SK-N-SH (cell line): ENCODE results near the gene ABCA3.

Source experiments
- CTCF ChIP-seq: fragments of 200-600 bp; sonication (generic); IDR thresholded peaks from 2 replicates; pipeline ENCODE4 v1.6.1; 2017; ENCODE audit warnings: antibody characterized with exemption, mild to moderate bottlenecking, moderate library complexity
- EZH2phosphoT487 ChIP-seq: fragments of 200-600 bp; sonication (generic); IDR thresholded peaks from 2 replicates; pipeline ENCODE4 v1.6.1; 2017; ENCODE audit warnings: low read depth, mixed run types, mild to moderate bottlenecking, antibody characterized with exemption, moderate library complexity, borderline replicate concordance
- JUND ChIP-seq: IDR thresholded peaks from 2 replicates; pipeline ENCODE4 v1.4.0; 2012
- MXI1 ChIP-seq: IDR thresholded peaks from 2 replicates; pipeline ENCODE4 v1.6.1; 2012; ENCODE audit warnings: mild to moderate bottlenecking, low read depth, low read length, improper control_type of control experiment
- REST ChIP-seq: IDR thresholded peaks from 2 replicates; pipeline ENCODE4 v1.6.1; 2012; ENCODE audit warnings: mild to moderate bottlenecking, low read depth, low read length, moderate library complexity
- YY1 ChIP-seq: IDR thresholded peaks from 2 replicates; pipeline ENCODE4 v1.4.0; 2012; ENCODE audit warnings: low read depth, mild to moderate bottlenecking
- TF ChIP-seq, protein P1 (sequence below): fragments of 150-350 bp; IDR thresholded peaks from 2 replicates; pipeline ENCODE4 v1.6.1; 2017; ENCODE audit warnings: antibody characterized with exemption, low read length, low read depth, borderline replicate concordance
- TF ChIP-seq, protein P2 (sequence below): IDR thresholded peaks from 2 replicates; pipeline ENCODE4 v1.4.0; 2012; ENCODE audit warnings: low read depth, borderline replicate concordance

DNA sequence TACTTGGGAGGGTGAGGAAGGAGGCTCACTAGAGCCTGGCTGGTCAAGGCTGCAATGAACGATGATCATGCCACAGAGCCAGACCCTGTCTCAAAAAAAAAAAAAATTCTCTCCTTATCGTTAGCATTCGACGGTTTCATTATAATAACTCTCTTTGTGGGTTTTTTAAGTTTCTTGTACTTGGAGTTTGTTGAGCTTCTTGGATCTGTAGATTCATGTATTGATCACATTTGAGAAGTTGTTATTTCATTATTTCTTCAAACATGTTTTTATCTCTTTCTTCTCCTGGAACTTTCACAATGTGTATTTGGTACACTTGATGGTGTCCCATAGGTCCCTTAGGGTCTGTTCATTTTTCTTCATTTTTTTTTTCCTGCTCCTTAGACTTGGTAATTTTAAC, 16.8 kb upstream of the ABCA3 start:
- TF ChIP-seq CTCF (no peak), MXI1 (no peak), EZH2phosphoT487 (no peak), YY1 (no peak), JUND (no peak), REST (no peak)
- TF ChIP-seq, protein P1, sequence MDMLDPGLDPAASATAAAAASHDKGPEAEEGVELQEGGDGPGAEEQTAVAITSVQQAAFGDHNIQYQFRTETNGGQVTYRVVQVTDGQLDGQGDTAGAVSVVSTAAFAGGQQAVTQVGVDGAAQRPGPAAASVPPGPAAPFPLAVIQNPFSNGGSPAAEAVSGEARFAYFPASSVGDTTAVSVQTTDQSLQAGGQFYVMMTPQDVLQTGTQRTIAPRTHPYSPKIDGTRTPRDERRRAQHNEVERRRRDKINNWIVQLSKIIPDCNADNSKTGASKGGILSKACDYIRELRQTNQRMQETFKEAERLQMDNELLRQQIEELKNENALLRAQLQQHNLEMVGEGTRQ = no peak
- TF ChIP-seq, protein P2, sequence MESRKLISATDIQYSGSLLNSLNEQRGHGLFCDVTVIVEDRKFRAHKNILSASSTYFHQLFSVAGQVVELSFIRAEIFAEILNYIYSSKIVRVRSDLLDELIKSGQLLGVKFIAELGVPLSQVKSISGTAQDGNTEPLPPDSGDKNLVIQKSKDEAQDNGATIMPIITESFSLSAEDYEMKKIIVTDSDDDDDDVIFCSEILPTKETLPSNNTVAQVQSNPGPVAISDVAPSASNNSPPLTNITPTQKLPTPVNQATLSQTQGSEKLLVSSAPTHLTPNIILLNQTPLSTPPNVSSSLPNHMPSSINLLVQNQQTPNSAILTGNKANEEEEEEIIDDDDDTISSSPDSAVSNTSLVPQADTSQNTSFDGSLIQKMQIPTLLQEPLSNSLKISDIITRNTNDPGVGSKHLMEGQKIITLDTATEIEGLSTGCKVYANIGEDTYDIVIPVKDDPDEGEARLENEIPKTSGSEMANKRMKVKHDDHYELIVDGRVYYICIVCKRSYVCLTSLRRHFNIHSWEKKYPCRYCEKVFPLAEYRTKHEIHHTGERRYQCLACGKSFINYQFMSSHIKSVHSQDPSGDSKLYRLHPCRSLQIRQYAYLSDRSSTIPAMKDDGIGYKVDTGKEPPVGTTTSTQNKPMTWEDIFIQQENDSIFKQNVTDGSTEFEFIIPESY = no peak
